Hypothalamus (tissue), 51 donors: ENCODE data around the gene KLHL35.

Experiments used
- DNase-seq, 51 donors: peaks; one replicate each; lab custom pipeline; 2025; lab: John Stamatoyannopoulos, UW

Gene KLHL35

DNA sequence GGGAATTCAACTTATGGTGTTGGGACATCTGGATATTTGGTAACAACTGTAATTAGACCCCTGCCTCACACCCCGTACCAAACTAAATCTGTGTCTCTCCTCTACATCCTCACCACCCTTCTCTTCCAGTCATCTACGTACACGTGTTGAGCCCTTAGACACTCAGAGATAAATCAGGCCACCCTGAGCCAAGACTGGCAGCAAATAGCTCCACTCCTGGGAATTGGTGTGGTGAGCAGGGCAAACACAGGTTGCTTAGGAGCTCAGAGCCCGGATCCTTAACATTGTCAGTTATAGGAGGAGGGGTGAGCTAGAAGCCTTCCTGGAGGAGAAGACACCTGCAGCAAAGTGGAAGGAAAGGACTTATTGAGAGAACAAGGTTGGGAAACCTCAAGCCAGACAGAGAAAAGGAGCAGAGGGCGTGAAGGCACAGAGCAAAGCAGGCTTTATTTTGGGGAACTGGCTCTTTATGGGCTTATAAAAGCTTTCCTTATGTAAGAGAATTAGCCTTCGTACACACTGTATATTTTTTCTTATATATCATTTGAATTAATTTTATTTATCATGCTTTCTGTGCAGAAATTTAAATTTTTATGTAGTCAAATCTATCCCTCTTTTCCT lies 36.9 kb upstream of the KLHL35 start:
- no peak for DNase-seq

- no peak for DNase-seq
Measured at GRCh38 chr11:75468534-75469340, 35.7 kb upstream of the KLHL35 start.

- no peak for DNase-seq
Measured at GRCh38 chr11:75467881-75468280, 34.9 kb upstream of the KLHL35 start.

DNA sequence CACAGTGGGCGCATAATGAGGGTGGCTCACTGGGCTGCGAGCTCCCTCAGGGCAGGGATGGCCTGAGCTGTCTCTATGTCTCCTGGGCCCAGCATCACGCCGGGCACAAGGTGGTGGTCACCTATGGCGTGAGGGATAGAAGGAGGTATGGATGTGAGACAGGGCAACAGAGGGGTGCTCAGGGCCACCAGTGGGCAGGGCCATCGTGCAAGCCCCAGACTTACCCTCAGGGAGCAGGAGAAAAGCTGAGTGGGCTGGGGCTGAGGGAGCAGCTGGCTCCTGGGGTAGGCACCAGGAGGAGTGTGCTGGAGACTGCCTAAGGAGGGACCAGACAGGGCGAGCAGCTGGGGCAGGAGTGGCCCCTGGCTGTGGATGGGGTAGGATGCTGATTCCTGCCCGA lies 34.3 kb upstream of the KLHL35 start:
- DNase-seq = no peak

- DNase-seq = no peak
Measured at GRCh38 chr11:75465701-75466531, 32.9 kb upstream of the KLHL35 start.

- no peak for DNase-seq
Measured at GRCh38 chr11:75463106-75463774, 30.2 kb upstream of the KLHL35 start.

DNA sequence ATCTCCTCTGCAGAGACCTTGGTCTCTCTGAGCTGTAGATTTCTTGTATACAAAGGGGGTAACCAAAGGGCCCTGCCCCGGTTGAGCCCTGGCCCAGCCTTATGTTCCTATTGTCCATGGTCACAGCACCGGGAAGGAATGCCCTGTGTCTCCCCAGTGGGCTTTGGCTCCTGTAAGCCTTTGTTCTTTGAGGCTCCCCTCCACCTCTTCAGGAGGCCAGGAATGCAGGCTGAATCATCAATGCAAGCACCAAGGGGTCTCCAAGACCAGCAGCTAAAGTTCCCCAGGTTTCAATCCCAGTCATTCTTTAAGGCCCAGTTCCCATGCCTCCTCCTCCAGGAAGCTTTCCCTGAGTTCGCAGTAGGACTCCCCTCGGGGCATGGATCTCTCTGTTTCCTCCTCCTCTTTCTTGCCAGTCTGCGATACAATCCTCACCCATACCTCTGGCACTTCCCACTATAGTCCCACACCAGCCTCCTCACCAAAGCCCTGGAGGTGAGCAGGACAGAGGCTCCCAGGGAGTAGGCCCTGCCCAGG lies 29.2 kb upstream of the KLHL35 start:
- no peak for DNase-seq

GRCh38 chr11:75461151-75461550 lies 28.1 kb upstream of the KLHL35 start:
- DNase-seq = no peak

- DNase-seq = no peak
Measured at GRCh38 chr11:75456596-75457183, 23.7 kb upstream of the KLHL35 start.

DNA sequence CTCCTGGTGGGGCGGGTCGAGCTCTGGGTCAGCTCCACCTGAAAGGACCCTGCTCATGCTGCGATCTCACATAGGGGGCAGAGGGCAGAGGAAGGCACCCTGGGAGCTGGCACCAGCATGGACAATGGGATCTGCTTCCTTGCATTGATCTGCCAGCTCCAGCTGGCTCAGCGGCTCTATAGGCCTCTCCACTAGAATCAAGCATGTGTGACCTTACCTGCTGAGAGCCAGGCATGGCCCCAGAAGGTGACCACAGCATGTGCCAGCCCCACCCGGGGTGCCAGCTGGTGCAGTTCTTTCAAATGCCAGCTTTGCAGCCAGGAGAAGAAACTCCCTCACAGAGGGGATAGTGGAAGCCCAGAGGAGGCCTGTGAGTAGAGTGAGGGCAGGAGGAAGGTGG lies 22.0 kb upstream of the KLHL35 start:
- DNase-seq = no peak

DNA sequence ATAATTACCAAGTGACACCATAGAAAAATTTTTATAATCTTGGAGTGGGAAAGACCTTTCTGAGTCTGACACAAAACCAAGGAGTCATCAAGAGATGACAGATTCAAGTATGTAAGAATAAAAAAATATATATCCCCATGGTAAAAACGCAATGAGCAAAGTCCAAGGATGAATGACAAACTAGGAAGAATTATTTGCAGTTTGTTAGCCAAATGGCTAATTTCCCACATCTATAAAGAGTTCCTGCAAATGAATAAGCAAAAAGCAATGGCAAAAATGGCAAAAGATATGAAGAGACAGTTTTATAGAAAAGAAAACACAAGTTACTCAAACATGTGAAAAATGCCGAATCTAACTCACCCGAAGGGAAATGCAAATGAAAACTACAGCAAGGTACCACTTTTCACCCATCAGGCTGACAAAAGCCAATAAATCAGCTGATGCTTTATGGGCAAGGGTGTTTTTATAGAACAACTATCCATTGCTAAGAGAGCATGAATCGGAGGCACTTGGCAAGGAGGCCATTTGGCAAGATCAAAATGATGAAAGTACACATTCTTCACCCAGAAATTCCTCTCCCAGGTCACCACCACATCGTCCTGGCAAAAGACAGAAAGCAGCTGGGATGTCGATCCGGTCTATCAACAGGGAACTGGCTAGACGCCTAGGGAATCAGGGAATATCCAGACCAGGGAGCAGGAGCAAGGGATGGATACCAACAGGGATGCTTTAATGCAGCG lies 21.1 kb upstream of the KLHL35 start:
- DNase-seq = peak in 1 of 51 donors; percentile 10

GRCh38 chr11:75450826-75451821 lies 18.1 kb upstream of the KLHL35 start:
- no peak for DNase-seq

DNA sequence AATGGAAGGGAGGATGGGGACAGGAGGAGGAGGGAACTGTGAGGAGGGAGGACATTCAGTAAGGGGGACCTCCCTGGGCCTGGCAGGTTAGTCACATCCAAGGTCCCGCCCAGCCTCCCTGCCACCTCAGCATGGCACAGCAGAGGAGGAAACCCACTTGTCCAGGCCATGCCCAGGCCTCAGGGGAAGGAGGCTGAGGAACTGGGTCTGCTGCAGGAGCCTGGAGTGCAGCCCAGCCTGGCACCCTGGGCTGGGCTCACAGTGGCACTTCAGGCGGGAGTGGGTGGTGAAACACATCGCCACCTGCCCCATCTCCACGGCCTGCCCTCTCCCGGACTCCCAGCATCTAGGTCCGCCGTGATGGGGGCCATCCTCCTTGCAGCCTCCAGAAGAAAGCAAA lies 17.2 kb upstream of the KLHL35 start:
- no peak for DNase-seq

DNA sequence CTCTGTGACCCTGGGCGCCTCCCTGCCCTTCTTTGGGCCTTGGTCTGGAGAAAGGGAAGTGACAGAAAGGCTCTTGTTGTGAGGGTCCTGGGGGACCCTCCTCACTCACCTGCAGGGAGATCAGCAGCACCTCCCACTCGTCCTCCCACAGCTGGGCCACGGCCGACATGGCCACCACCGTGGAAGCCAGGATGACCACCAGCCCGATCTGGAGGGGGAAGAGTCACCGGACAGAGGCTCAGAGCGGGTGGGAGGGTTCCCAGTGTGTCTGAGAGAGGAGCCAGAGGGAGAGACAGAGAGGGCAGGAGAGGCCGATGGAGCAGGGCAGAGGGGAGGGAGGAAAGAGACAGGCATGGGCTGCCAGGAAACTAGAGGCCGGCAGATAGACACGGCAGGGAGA lies 16.8 kb upstream of the KLHL35 start:
- no peak for DNase-seq

DNA sequence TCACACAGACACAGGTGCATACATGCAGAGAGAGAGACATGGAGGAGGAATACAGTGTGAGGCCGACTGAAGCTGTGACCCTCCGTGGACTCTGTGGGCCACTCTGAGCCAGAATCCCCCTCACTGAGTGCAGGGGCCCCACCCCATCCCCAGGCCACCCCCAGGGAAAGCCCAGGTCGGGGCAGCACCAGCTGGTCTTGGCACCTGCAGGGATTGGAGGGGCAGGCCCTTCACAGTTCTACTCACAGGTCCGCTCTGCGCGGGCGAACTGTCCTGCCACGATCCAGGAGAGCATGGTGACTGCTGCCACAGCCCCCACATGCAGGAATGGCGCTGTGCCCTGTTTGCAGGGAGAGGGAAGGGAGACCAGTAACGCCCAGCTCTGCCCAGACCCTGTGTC lies 16.3 kb upstream of the KLHL35 start:
- no peak for DNase-seq

DNA sequence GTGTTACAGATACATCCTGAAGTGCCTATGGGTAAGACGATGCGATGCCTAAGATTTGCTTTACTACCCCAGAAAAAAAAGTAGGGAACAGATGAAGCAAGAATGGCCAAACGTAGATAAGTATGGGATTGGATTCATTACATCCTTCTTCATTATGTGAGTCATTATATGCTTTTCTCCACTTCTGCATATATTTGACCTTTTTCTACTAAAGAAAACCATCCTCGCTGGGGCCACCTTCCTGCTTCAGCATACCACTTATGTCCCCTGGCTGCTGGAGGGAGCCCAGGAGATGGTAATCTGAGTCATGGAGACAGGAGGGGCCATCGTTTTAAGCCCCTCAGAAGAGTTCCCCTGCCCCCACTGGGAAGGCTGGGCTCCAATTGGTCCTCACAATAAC lies 14.4 kb upstream of the KLHL35 start:
- no peak for DNase-seq

DNA sequence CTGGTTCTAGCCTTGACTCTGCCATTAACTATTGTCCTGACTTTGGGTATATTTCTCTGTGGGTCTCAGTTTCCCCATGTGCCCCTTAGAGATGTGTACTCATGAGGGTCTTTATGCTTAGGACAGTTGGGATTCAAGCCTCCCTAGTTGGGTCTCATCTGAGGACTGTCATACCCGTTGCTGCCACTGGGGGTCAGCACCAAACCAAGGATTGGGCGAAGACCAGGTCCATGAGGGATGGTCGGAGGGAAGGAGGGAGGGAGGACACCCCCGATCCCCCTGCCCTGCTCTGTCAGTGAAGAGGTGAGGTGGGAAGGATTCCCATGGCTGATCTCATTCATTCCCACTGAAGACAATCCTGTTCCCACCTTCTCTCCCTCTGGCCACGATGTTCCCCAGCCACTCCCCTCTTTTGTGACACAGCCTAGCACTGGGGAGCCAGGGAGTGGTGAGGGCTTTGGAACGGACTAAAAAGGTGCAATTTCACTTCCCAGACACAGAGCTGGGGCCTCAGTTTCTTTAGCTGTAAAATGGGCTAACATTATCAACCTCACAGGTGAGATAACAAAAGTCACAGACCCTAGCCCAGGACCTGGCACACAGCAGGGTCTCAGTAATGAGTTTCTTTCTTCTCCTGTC lies 12.4 kb upstream of the KLHL35 start:
- DNase-seq = peak in 41 of 51 donors; percentile 7 to 78 (median 44)

DNA sequence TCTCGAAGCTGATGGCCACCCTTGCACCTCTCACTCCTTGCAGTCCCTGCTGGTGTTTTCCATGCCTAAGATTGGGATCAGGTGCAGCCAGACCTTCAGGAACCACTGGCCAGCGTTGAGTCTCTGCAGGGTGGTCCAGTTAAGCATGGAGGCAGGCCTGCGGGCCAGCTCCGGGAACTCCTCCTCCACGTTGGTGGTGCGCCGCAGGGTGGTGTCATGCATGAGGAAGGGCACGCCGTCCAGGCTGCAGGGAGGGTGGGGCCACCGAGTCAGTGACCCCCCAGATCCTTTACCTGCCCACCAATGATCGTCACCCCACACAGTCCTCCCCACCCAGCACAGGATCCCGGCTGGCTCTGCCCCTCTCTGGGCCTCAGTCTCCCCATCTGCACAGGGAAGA lies 10.0 kb upstream of the KLHL35 start:
- no peak for DNase-seq
